ENCODE measurements around the gene NXF1.
A peak's percentile ranks its signal among the peaks of the same experiment; 100 is the strongest.
"Not testable (repeated sequence)": the region's sequence is repeated elsewhere in the genome, so short reads cannot be mapped to it uniquely, and the experiment has no call there.

The NXF1 gene

GRCh38 chr11:62771144-62772021, 33.9 kb downstream of the NXF1 start, which contains the start of gene TAF6L:
Gene TAF6L, plus strand, starts transcription at chr11:62771396. Its CDS starts 4,388 bp downstream, at chr11:62775784.
- H3K4me3 ChIP-seq (ENCODE audit: control insufficient read depth, low read depth, low read length), result peak within 1 kb of the TSS; percentile 59
- TF ChIP-seq CTCF (IDR thresholded peaks at IDR 0.05; ENCODE audit: control insufficient read depth, insufficient read depth, low read depth, low read length, missing control alignments), result no peak
- peak; percentile 70 for DNase-seq (ENCODE audit: low read depth)

- no peak for DNase-seq (ENCODE audit: low read depth)
- H3K4me3 ChIP-seq (ENCODE audit: control insufficient read depth, low read depth, low read length), result peak overlapping the region; percentile 40
- TF ChIP-seq CTCF (IDR thresholded peaks at IDR 0.05; ENCODE audit: control insufficient read depth, insufficient read depth, low read depth, low read length, missing control alignments), result no peak
Measured at GRCh38 chr11:62770778-62771143, 34.5 kb downstream of the NXF1 start.

- not testable (repeated sequence) for DNase-seq (ENCODE audit: low read depth)
- peak overlapping the region; percentile 95 for H3K4me3 ChIP-seq (ENCODE audit: control insufficient read depth, low read depth, low read length)
Measured at GRCh38 chr11:62760867-62761227, 44.4 kb downstream of the NXF1 start.

GRCh38 chr11:62757846-62758788, 47.1 kb downstream of the NXF1 start:
- DNase-seq (ENCODE audit: low read depth), result no peak
- H3K4me3 ChIP-seq (ENCODE audit: control insufficient read depth, low read depth, low read length), result no peak overlapping the region
- no peak for TF ChIP-seq CTCF (IDR thresholded peaks at IDR 0.05; ENCODE audit: control insufficient read depth, insufficient read depth, low read depth, low read length, missing control alignments)

- TF ChIP-seq CTCF (IDR thresholded peaks at IDR 0.05; ENCODE audit: control insufficient read depth, insufficient read depth, low read depth, low read length, missing control alignments), result no peak
- DNase-seq (ENCODE audit: low read depth), result no peak
- no peak overlapping the region for H3K4me3 ChIP-seq (ENCODE audit: control insufficient read depth, low read depth, low read length)
Measured at GRCh38 chr11:62755086-62755615, 50.1 kb downstream of the NXF1 start.

- peak within 1 kb of the TSS; percentile 55 for H3K4me3 ChIP-seq (ENCODE audit: control insufficient read depth, low read depth, low read length)
- DNase-seq (ENCODE audit: low read depth), result peak; percentile 97
- no peak for TF ChIP-seq CTCF (IDR thresholded peaks at IDR 0.05; ENCODE audit: control insufficient read depth, insufficient read depth, low read depth, low read length, missing control alignments)
Measured at GRCh38 chr11:62753736-62754603, 51.3 kb downstream of the NXF1 start, which contains the start of gene ZBTB3. Gene ZBTB3, minus strand, starts transcription at chr11:62754160. Its CDS starts 496 bp downstream, at chr11:62753664.
